ENCODE results near the gene RAG1. TPM values are rescaled to one million over a fixed set of nuclear protein-coding genes. Genes with fewer than 3 reads are reported as not detected.
A peak's percentile ranks its signal among the peaks of the same experiment; 100 is the strongest.

Gene RAG1
- total and polyA plus RNA-seq, 2 donors = 0.30 to 1.6 TPM

GRCh38 chr11:36569095-36569494 is 1.3 kb downstream of the RAG1 start:
- 79% methylated on average over 4 of the region's 4 CpGs for WGBS
- H3K27ac ChIP-seq (ENCODE audit: low read depth) = no peak overlapping the region
- no peak for DNase-seq (ENCODE audit: extremely low spot score)
- no peaks in the 10 kb centered on the region for H3K36me3 ChIP-seq (ENCODE audit: insufficient read depth)
- H3K4me3 ChIP-seq (ENCODE audit: low read depth, low read length) = no peak overlapping the region
- no peaks in the 10 kb centered on the region for H3K4me1 ChIP-seq (ENCODE audit: insufficient read depth)

GRCh38 chr11:36574486-36574885 is 6.7 kb downstream of the RAG1 start:
- no peaks in the 10 kb centered on the region for H3K4me1 ChIP-seq (ENCODE audit: insufficient read depth)
- H3K4me3 ChIP-seq (ENCODE audit: low read depth, low read length) = no peak overlapping the region
- no peak overlapping the region for H3K27ac ChIP-seq (ENCODE audit: low read depth)
- no peak for DNase-seq (ENCODE audit: extremely low spot score)
- 88% methylated on average over 8 of the region's 8 CpGs for WGBS
- no peaks in the 10 kb centered on the region for H3K36me3 ChIP-seq (ENCODE audit: insufficient read depth)

GRCh38 chr11:36577373-36577772 is 9.6 kb downstream of the RAG1 start:
- WGBS = 42% methylated on average over 2 of the region's 2 CpGs
- H3K4me1 ChIP-seq (ENCODE audit: insufficient read depth) = no peaks in the 10 kb centered on the region
- no peaks in the 10 kb centered on the region for H3K36me3 ChIP-seq (ENCODE audit: insufficient read depth)
- DNase-seq (ENCODE audit: extremely low spot score) = no peak
- no peak overlapping the region for H3K4me3 ChIP-seq (ENCODE audit: low read depth, low read length)
- no peak overlapping the region for H3K27ac ChIP-seq (ENCODE audit: low read depth)

DNA sequence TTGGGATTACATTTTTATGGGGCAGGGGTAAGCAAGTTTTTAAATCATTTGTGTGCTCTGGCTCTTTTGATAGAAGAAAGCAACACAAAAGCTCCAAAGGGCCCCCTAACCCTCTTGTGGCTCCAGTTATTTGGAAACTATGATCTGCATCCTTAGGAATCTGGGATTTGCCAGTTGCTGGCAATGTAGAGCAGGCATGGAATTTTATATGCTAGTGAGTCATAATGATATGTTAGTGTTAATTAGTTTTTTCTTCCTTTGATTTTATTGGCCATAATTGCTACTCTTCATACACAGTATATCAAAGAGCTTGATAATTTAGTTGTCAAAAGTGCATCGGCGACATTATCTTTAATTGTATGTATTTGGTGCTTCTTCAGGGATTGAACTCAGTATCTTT is 10.1 kb downstream of the RAG1 start:
- no peaks in the 10 kb centered on the region for H3K4me1 ChIP-seq (ENCODE audit: insufficient read depth)
- H3K36me3 ChIP-seq (ENCODE audit: insufficient read depth) = no peaks in the 10 kb centered on the region
- no peak overlapping the region for H3K4me3 ChIP-seq (ENCODE audit: low read depth, low read length)
- 56% methylated on average over 2 of the region's 2 CpGs for WGBS
- H3K27ac ChIP-seq (ENCODE audit: low read depth) = no peak overlapping the region
- DNase-seq (ENCODE audit: extremely low spot score) = no peak

GRCh38 chr11:36578458-36578857 is 10.7 kb downstream of the RAG1 start:
- DNase-seq (ENCODE audit: extremely low spot score) = no peak
- H3K27ac ChIP-seq (ENCODE audit: low read depth) = no peak overlapping the region
- H3K4me3 ChIP-seq (ENCODE audit: low read depth, low read length) = no peak overlapping the region
- H3K4me1 ChIP-seq (ENCODE audit: insufficient read depth) = no peaks in the 10 kb centered on the region
- WGBS = 34% methylated on average over 1 of the region's 1 CpG
- no peaks in the 10 kb centered on the region for H3K36me3 ChIP-seq (ENCODE audit: insufficient read depth)

- Histone ChIP-seq H3K4me1 (ENCODE audit: insufficient read depth) (no peaks in the 10 kb centered on the region), H3K4me3 (ENCODE audit: low read depth, low read length) (no peak overlapping the region), H3K36me3 (ENCODE audit: insufficient read depth) (no peaks in the 10 kb centered on the region), H3K27ac (ENCODE audit: low read depth) (no peak overlapping the region)
- WGBS = 88% methylated on average over 2 of the region's 2 CpGs
- no peak for DNase-seq (ENCODE audit: extremely low spot score)
These were observed 13.7 kb downstream of the RAG1 start for GRCh38 chr11:36581536-36581935.

GRCh38 chr11:36583667-36584066 is 15.9 kb downstream of the RAG1 start:
- H3K36me3 ChIP-seq (ENCODE audit: insufficient read depth) = no peaks in the 10 kb centered on the region
- H3K4me1 ChIP-seq (ENCODE audit: insufficient read depth) = no peaks in the 10 kb centered on the region
- WGBS = 65% methylated on average over 3 of the region's 3 CpGs

DNA sequence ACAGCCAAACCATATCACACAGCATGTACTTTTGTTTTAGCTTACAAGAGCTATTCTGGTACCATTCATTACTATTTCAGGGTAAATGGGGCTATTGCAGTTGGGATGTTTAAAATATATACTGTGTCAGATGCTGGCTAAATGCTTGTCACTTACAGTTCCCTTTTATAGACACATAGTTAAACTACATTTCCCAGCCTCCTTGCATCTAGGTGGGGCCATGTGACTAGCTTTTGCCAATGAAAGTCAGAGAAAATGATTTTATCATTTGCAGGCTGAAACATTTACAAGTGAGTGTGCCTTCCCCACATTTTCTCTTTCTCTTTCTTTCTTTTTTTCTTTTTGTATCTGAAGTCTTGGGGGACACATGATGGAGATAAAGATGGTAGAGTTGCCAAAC is 18.7 kb downstream of the RAG1 start:
- Histone ChIP-seq H3K36me3 (ENCODE audit: insufficient read depth) (no peaks in the 10 kb centered on the region), H3K27ac (ENCODE audit: low read depth) (no peak overlapping the region), H3K4me3 (ENCODE audit: low read depth, low read length) (no peak overlapping the region), H3K4me1 (ENCODE audit: insufficient read depth) (no peaks in the 10 kb centered on the region)
- no peak for DNase-seq (ENCODE audit: extremely low spot score)

More at GRCh38 chr11:36583667-36584066, 15.9 kb downstream of the RAG1 start:
- no peak for DNase-seq (ENCODE audit: extremely low spot score)
- Histone ChIP-seq H3K4me3 (ENCODE audit: low read depth, low read length) (no peak overlapping the region), H3K27ac (ENCODE audit: low read depth) (no peak overlapping the region)

DNA sequence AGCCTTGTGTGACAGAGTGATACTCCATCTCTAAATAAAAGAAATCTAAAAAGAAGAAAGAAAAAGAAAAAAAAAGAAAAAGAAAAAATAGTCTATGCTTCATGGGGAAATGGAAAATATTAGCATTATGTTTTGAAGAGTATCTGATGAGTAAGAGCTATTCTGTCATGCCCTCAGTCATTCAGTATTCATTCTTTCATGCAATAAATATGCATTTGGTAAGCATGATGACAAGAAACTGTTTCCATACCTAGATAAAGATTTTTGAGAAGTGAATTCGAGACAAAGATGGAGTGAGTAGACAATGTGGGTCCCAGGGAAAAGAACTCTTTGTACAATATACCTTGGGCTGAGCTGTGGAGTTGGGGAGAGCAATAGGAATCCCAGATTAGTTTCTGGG is 20.3 kb downstream of the RAG1 start:
- H3K36me3 ChIP-seq (ENCODE audit: insufficient read depth) = no peaks in the 10 kb centered on the region
- H3K4me1 ChIP-seq (ENCODE audit: insufficient read depth) = no peaks in the 10 kb centered on the region
- DNase-seq (ENCODE audit: extremely low spot score) = no peak
- no peak overlapping the region for H3K27ac ChIP-seq (ENCODE audit: low read depth)
- WGBS = 38% methylated on average over 1 of the region's 1 CpG
- H3K4me3 ChIP-seq (ENCODE audit: low read depth, low read length) = no peak overlapping the region

- Histone ChIP-seq H3K36me3 (ENCODE audit: insufficient read depth) (no peaks in the 10 kb centered on the region), H3K4me1 (ENCODE audit: insufficient read depth) (no peaks in the 10 kb centered on the region), H3K4me3 (ENCODE audit: low read depth, low read length) (no peak overlapping the region), H3K27ac (ENCODE audit: low read depth) (no peak overlapping the region)
- 50% methylated on average over 4 of the region's 4 CpGs for whole genome bisulfite sequencing
- DNase-seq (ENCODE audit: extremely low spot score) = no peak
These were observed 22.7 kb downstream of the RAG1 start for GRCh38 chr11:36590513-36590912.

GRCh38 chr11:36591433-36591832 is 23.6 kb downstream of the RAG1 start:
- no peak for DNase-seq (ENCODE audit: extremely low spot score)
- no peak overlapping the region for H3K4me3 ChIP-seq (ENCODE audit: low read depth, low read length)
- H3K27ac ChIP-seq (ENCODE audit: low read depth) = no peak overlapping the region
- no peaks in the 10 kb centered on the region for H3K4me1 ChIP-seq (ENCODE audit: insufficient read depth)
- no peaks in the 10 kb centered on the region for H3K36me3 ChIP-seq (ENCODE audit: insufficient read depth)
- 45% methylated on average over 1 of the region's 1 CpG for WGBS

DNA sequence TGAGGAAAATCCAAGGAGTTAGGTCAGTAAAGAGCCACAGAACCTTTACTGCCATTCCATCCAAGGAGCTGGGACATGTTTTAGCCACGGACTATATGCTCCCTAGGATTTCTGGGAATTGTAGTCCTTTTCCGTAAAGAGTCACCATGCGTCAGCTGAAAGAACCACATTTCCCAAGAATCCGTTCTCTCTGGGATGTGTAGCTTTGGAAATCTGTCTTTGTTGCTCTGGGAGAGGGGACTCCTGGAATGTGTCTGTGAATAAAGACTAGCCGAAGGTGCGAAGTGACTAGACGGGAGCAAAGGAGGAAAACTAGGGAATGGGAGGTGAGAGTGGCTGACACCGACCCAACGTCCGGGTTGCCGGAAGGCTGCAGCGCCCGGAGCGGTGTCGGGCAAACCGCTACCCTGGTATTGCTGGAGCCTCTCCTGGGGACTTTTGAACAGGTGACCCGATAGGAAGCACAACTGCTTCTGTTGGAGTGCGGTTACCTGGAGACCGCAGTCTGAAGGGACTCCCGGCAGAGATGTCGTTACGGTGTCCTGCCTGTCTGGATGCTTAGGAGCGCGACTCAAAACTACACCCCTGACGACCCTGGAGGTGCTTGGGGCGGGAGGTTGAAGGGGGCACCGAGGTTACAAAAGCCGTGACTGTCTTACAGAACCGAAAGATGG is 26.6 kb downstream of the RAG1 start, which contains the start of gene IFTAP:
Gene IFTAP (plus strand): TSS at position 187 of the 674 bp plus-strand sequence. CDS start 15,602 bp downstream, outside the sequence.
- Histone ChIP-seq H3K36me3 (ENCODE audit: insufficient read depth) (no peaks in the 10 kb centered on the region), H3K27ac (ENCODE audit: low read depth) (no peak within 1 kb of the TSS), H3K4me1 (ENCODE audit: insufficient read depth) (no peaks in the 10 kb centered on the region), H3K4me3 (ENCODE audit: low read depth, low read length) (peak within 1 kb of the TSS; percentile 69)
- peak; percentile 91 for DNase-seq (ENCODE audit: extremely low spot score)
- whole genome bisulfite sequencing = under 1% methylated on average over 29 of the region's 29 CpGs

DNA sequence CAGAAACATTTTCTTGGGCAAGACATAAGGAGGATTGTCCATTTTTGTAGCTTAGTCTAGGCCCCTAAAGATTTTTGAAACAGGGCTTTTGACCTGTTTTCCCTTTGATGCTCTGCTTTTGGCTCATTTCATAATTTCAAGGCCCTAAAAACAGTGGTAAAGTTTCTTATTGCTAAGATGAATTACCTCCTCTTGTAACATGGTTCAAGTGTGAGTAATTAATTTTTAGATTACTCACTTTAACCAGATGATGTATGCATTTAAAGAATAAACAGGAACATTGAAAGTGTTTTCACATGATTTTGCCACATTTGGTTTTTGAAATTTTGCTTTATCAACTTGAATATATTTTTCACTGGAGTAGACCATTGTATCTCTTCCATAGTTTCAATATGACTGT is 29.1 kb downstream of the RAG1 start:
- DNase-seq (ENCODE audit: extremely low spot score) = no peak
- Histone ChIP-seq H3K4me3 (ENCODE audit: low read depth, low read length) (no peak overlapping the region), H3K4me1 (ENCODE audit: insufficient read depth) (no peaks in the 10 kb centered on the region), H3K27ac (ENCODE audit: low read depth) (no peak overlapping the region), H3K36me3 (ENCODE audit: insufficient read depth) (no peaks in the 10 kb centered on the region)

DNA sequence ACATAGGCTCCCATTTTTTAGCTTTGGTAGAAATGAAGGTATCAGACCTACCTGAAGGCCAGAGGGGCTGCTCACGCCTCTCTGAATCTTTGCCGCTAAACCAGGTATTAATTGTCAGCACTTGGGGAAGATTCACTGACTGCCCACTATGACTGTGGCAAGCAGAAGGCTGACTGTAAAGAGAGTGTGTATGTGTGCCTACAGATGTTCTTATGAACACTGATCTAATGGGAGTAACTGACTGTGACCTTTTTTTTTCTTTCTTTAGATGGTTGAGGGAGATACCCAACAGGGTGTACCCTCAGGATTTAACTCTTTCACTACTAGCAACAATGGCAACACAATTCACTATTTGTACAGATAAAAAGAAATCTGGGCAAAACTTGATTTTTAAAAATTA is 30.2 kb downstream of the RAG1 start, which contains the start of gene RAG2:
Gene RAG2 (minus strand): TSS at position 186 of the 400 bp plus-strand sequence. CDS start 4,068 bp downstream, outside the sequence.
- WGBS = 80% methylated on average over 2 of the region's 2 CpGs
- no peak for DNase-seq (ENCODE audit: extremely low spot score)
- H3K27ac ChIP-seq (ENCODE audit: low read depth) = no peak within 1 kb of the TSS
- H3K4me1 ChIP-seq (ENCODE audit: insufficient read depth) = no peaks in the 10 kb centered on the region
- no peaks in the 10 kb centered on the region for H3K36me3 ChIP-seq (ENCODE audit: insufficient read depth)
- H3K4me3 ChIP-seq (ENCODE audit: low read depth, low read length) = no peak within 1 kb of the TSS

- Histone ChIP-seq H3K4me1 (ENCODE audit: insufficient read depth) (no peaks in the 10 kb centered on the region), H3K4me3 (ENCODE audit: low read depth, low read length) (no peak overlapping the region), H3K27ac (ENCODE audit: low read depth) (no peak overlapping the region), H3K36me3 (ENCODE audit: insufficient read depth) (no peaks in the 10 kb centered on the region)
- 86% methylated on average over 7 of the region's 7 CpGs for WGBS
- no peak for DNase-seq (ENCODE audit: extremely low spot score)
These were observed 32.4 kb downstream of the RAG1 start for GRCh38 chr11:36600180-36600579.

All from urinary bladder (tissue), 4 donors.